HepG2 (cell line): ENCODE data around the gene RBBP9. TPM values are rescaled to one million over a fixed set of nuclear protein-coding genes. Genes with fewer than 3 reads are reported as not detected.

Experiments used
- CHD4 ChIP-seq: fragments of 200-600 bp; sonication (generic); IDR thresholded peaks from 2 replicates; pipeline ENCODE4 v1.7.0; 2017; ENCODE audit warnings: mild to moderate bottlenecking, low read length, borderline replicate concordance
- FOXP4 ChIP-seq: sonication (generic); formaldehyde crosslinking; IDR thresholded peaks from 2 replicates; pipeline ENCODE4 v1.4.0; 2020; ENCODE audit warnings: missing genetic modification reagents
- HNRNPUL1 ChIP-seq: fragments of 200-400 bp; formaldehyde crosslinking; IDR thresholded peaks from 2 replicates; pipeline ENCODE4 v1.6.1; 2017; ENCODE audit warnings: low read depth, mild to moderate bottlenecking, low read length, moderate library complexity
- MBNL3 ChIP-seq: fragments of 250-450 bp; sonication (Bioruptor Pico); conservative IDR thresholded peaks from 2 replicates; pipeline ENCODE4 v1.8.0; 2022; ENCODE audit warnings: mild to moderate bottlenecking, inconsistent platforms
- MYNN ChIP-seq: sonication (generic); formaldehyde crosslinking; IDR thresholded peaks from 2 replicates; pipeline ENCODE4 v1.4.0; 2020; ENCODE audit warnings: mild to moderate bottlenecking, low read depth, missing genetic modification reagents
- PHF5A ChIP-seq: IDR thresholded peaks from one replicate; pipeline ENCODE4 v1.6.1; 2018; ENCODE audit warnings: low read depth, missing genetic modification reagents; ENCODE audit not compliant: unreplicated experiment
- PLSCR1 ChIP-seq: sonication (generic); formaldehyde crosslinking; IDR thresholded peaks from 2 replicates; pipeline ENCODE4 v1.5.0; 2020; ENCODE audit warnings: missing genetic modification reagents, mild to moderate bottlenecking, borderline replicate concordance
- POLR2A ChIP-seq, 2 experiments: IDR thresholded peaks; 2 replicates each; pipeline ENCODE4 v1.6.1; 2011; ENCODE audit warnings: low read depth in 2 of 2, low read length in 2 of 2, mild to moderate bottlenecking in 1 of 2, moderate library complexity in 1 of 2; ENCODE audit not compliant: insufficient read depth in 1 of 2
- PRDM10 ChIP-seq: sonication (generic); formaldehyde crosslinking; IDR thresholded peaks from 2 replicates; pipeline ENCODE4 v1.4.0; 2020; ENCODE audit warnings: low read depth, missing genetic modification reagents
- SMC3 ChIP-seq: IDR thresholded peaks from 2 replicates; pipeline ENCODE4 v1.6.1; 2011; ENCODE audit warnings: low read length, improper control_type of control experiment
- WIZ ChIP-seq: sonication (generic); formaldehyde crosslinking; IDR thresholded peaks from 2 replicates; pipeline ENCODE4 v1.5.1; 2020; ENCODE audit warnings: mild to moderate bottlenecking, missing genetic modification reagents
- ZNF121 ChIP-seq: sonication (generic); formaldehyde crosslinking; IDR thresholded peaks from 2 replicates; pipeline ENCODE4 v1.5.0; 2020; ENCODE audit warnings: mild to moderate bottlenecking, missing genetic modification reagents
- ZNF138 ChIP-seq: sonication (generic); formaldehyde crosslinking; IDR thresholded peaks from 2 replicates; pipeline ENCODE4 v1.5.0; 2020; ENCODE audit warnings: mild to moderate bottlenecking, low read depth, missing genetic modification reagents
- ZNF572 ChIP-seq: sonication (generic); formaldehyde crosslinking; IDR thresholded peaks from 2 replicates; pipeline ENCODE4 v1.5.1; 2020; ENCODE audit warnings: mild to moderate bottlenecking, missing genetic modification reagents
- ZZZ3 ChIP-seq: sonication (generic); formaldehyde crosslinking; IDR thresholded peaks from 2 replicates; pipeline ENCODE4 v1.4.0; 2020; ENCODE audit warnings: missing genetic modification reagents, mild to moderate bottlenecking, borderline replicate concordance
- polyA plus RNA-seq, 8 experiments: library from polyadenylated mRNA; depleted of rRNA in 3 of 8; stranded (reverse) in 7 of 8; unstranded in 1 of 8; fragments of >200 nt; fragmentation: Illumina TruSeq in 4 of 8; extraction: Trizol in 4 of 8; gene quantifications; 2 replicates each; pipeline versions ENCODE4 v1.2.1 to v1.2.3, GENCODE V29; 2011 to 2016; ENCODE audit warnings: low read depth in 4 of 8, missing spikeins in 1 of 8, mixed read lengths in 1 of 8; ENCODE audit not compliant: insufficient read depth in 1 of 8
- total RNA-seq, 5 experiments: library from RNA; depleted of rRNA; stranded (reverse); fragments of >200 nt; fragmentation: Illumina TruSeq; extraction: Trizol; gene quantifications; 2 replicates each; pipeline ENCODE4 v1.2.3, GENCODE V29; 2016; ENCODE audit warnings: low read depth in 1 of 5
- TF ChIP-seq, protein P1 (sequence below): sonication (generic); formaldehyde crosslinking; IDR thresholded peaks from 2 replicates; pipeline ENCODE4 v1.4.0; 2020; ENCODE audit warnings: mild to moderate bottlenecking, missing genetic modification reagents, borderline replicate concordance
- TF ChIP-seq, protein P2 (sequence below): sonication (generic); formaldehyde crosslinking; IDR thresholded peaks from 2 replicates; pipeline ENCODE4 v1.4.0; 2020; ENCODE audit warnings: low read depth, mild to moderate bottlenecking, missing genetic modification reagents
- TF ChIP-seq, protein P3 (sequence below): sonication (generic); formaldehyde crosslinking; IDR thresholded peaks from 2 replicates; pipeline ENCODE4 v1.5.0; 2020; ENCODE audit warnings: missing genetic modification reagents

The RBBP9 gene
- total and polyA plus RNA-seq, 2 of the 13 experiments (the other 11 are each of a cell fraction or from before 2014, with no cell fraction given), result 28.0 to 56.3 TPM

DNA sequence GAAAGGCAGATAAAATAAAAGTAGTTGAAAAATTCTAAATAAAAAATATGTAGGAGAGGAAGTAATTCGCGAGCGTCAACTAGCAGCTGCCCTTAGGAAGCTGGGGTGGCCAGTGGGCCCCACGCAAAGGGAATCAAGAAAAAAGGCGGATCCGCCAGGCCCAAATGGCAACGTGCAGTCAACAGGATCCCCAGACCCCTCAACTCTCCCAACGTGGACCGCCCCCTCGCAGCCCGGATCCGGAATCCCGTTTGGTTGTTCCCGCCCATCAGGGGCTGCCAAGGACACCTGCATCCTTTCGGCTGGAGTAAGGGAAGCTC lies 30.5 kb downstream of the RBBP9 start (continued):
- TF ChIP-seq, protein P1, sequence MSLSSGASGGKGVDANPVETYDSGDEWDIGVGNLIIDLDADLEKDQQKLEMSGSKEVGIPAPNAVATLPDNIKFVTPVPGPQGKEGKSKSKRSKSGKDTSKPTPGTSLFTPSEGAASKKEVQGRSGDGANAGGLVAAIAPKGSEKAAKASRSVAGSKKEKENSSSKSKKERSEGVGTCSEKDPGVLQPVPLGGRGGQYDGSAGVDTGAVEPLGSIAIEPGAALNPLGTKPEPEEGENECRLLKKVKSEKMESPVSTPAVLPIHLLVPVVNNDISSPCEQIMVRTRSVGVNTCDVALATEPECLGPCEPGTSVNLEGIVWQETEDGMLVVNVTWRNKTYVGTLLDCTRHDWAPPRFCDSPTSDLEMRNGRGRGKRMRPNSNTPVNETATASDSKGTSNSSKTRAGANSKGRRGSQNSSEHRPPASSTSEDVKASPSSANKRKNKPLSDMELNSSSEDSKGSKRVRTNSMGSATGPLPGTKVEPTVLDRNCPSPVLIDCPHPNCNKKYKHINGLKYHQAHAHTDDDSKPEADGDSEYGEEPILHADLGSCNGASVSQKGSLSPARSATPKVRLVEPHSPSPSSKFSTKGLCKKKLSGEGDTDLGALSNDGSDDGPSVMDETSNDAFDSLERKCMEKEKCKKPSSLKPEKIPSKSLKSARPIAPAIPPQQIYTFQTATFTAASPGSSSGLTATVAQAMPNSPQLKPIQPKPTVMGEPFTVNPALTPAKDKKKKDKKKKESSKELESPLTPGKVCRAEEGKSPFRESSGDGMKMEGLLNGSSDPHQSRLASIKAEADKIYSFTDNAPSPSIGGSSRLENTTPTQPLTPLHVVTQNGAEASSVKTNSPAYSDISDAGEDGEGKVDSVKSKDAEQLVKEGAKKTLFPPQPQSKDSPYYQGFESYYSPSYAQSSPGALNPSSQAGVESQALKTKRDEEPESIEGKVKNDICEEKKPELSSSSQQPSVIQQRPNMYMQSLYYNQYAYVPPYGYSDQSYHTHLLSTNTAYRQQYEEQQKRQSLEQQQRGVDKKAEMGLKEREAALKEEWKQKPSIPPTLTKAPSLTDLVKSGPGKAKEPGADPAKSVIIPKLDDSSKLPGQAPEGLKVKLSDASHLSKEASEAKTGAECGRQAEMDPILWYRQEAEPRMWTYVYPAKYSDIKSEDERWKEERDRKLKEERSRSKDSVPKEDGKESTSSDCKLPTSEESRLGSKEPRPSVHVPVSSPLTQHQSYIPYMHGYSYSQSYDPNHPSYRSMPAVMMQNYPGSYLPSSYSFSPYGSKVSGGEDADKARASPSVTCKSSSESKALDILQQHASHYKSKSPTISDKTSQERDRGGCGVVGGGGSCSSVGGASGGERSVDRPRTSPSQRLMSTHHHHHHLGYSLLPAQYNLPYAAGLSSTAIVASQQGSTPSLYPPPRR (CRISPR knock-in tag), result no peak
- TF ChIP-seq ZZZ3 (CRISPR knock-in tag) (no peak), PHF5A (CRISPR knock-in tag) (peak; percentile 1), POLR2A (IDR thresholded peaks at IDR 0.05; ENCODE audit: insufficient read depth in 1 of 2, low read depth in 2 of 2, low read length in 2 of 2) (peak; percentile 56 to 73; a peak in 3 of 4 replicates), ZNF121 (CRISPR knock-in tag) (no peak), PLSCR1 (CRISPR knock-in tag) (no peak), SMC3 (no peak), MBNL3 (no peak), CHD4 (no peak), PRDM10 (CRISPR knock-in tag) (no peak), ZNF572 (CRISPR knock-in tag) (no peak), ZNF138 (CRISPR knock-in tag) (no peak), WIZ (no peak; the same call in none of the 2 replicates), HNRNPUL1 (no peak), MYNN (CRISPR knock-in tag) (no peak), FOXP4 (CRISPR knock-in tag) (no peak)
- TF ChIP-seq, protein P2, sequence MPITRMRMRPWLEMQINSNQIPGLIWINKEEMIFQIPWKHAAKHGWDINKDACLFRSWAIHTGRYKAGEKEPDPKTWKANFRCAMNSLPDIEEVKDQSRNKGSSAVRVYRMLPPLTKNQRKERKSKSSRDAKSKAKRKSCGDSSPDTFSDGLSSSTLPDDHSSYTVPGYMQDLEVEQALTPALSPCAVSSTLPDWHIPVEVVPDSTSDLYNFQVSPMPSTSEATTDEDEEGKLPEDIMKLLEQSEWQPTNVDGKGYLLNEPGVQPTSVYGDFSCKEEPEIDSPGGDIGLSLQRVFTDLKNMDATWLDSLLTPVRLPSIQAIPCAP (CRISPR knock-in tag), result 0 out of 2 replicates have a peak, but pooled peaks have one; percentile 40
- TF ChIP-seq, protein P3, sequence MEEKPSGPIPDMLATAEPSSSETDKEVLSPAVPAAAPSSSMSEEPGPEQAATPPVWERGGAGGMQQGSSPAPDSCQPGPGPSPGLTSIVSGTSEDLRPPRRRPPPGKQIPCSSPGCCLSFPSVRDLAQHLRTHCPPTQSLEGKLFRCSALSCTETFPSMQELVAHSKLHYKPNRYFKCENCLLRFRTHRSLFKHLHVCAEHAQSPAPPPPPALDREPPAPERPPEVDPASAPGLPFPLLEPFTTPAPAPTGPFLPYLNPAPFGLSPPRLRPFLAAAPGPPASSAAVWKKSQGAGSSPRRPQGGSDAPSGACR (CRISPR knock-in tag), result no peak
